ENCODE results near the gene OR2K2. TPM values are rescaled to one million over a fixed set of nuclear protein-coding genes. Genes with fewer than 3 reads are reported as not detected.

The OR2K2 gene
- total RNA-seq (2013; cell fraction: nucleolus; rRNA removed): not detected in 2 replicates
- not detected in 2 replicates for total RNA-seq (2014; rRNA removed)
- not detected in 2 replicates for total RNA-seq (2014; rRNA removed; fragmentation: Illumina TruSeq; extraction: Trizol)
- total RNA-seq (2021): not detected in 2 replicates
- not detected for polyA plus RNA-seq (2011; ENCODE audit: low read depth)
- 0.12 TPM in 1 of 2 replicates, not detected in the other for polyA plus RNA-seq (2011; rRNA removed)
- polyA plus RNA-seq (2011; cell fraction: cytosol; rRNA removed): 0.04 TPM in 1 of 2 replicates, not detected in the other
- 0.22 TPM in 2 replicates for polyA plus RNA-seq (2011; cell fraction: nucleus; rRNA removed)
- polyA plus RNA-seq (2012): 0.11 TPM in 1 of 2 replicates, not detected in the other
- not detected in 2 replicates for polyA plus RNA-seq (2014; fragmentation: Illumina TruSeq; extraction: Trizol)
- not detected for polyA plus RNA-seq (2014; fragmentation: Nextera tagmentation; extraction: Ambion mirVana)
- not detected in 2 replicates for polyA plus RNA-seq (2014; rRNA removed)
- not detected for polyA plus RNA-seq (2016; fragmentation: Nextera tagmentation; extraction: Ambion mirVana)
- 0.26 and 0.29 TPM in 2 replicates for polyA minus RNA-seq (2011; rRNA and poly(A)+ RNA removed)
- polyA minus RNA-seq (2011; cell fraction: cytosol; rRNA and poly(A)+ RNA removed): not detected in 2 replicates
- polyA minus RNA-seq (2011; cell fraction: nucleus; rRNA and poly(A)+ RNA removed): 0.60 and 1.1 TPM in 2 replicates
- Bru-seq, nascent RNA: percentile 36 among the genes with signal in this experiment
- percentile 44 among the genes with signal in this experiment for BruChase-seq, experiment 1, labeled RNA remaining after a 6-hour chase
- BruChase-seq, experiment 2, labeled RNA remaining after a 2-hour chase: percentile 52 among the genes with signal in this experiment
- long read RNA-seq, experiment 1: 0 reads
- long read RNA-seq, experiment 2: 0 reads

- TF ChIP-seq SMAD1 (IDR thresholded peaks at IDR 0.05; ENCODE audit: low read depth, partially characterized antibody): no peak
- TF ChIP-seq NR2C2 (IDR thresholded peaks at IDR 0.05; ENCODE audit: borderline replicate concordance, control insufficient read depth, insufficient read length, low read depth): no peak
- no peak for TF ChIP-seq NFIC (IDR thresholded peaks at IDR 0.05; ENCODE audit: low read depth, low read length)
- no peak for TF ChIP-seq STAT3 (IDR thresholded peaks at IDR 0.05; ENCODE audit: low read depth, low read length)
- TF ChIP-seq CREM (IDR thresholded peaks at IDR 0.05; ENCODE audit: low read depth): no peak
- no peak for TF ChIP-seq CHD1 (IDR thresholded peaks at IDR 0.05; ENCODE audit: low read depth, low read length)
- no peak for TF ChIP-seq PAX5 (IDR thresholded peaks at IDR 0.05; ENCODE audit: borderline replicate concordance, low read depth, low read length)
- no peak for TF ChIP-seq CHD4 (IDR thresholded peaks at IDR 0.05)
- no peak for TF ChIP-seq BCL3 (IDR thresholded peaks at IDR 0.05; ENCODE audit: borderline replicate concordance, insufficient read depth, low read depth, low read length, poor library complexity, severe bottlenecking)
- TF ChIP-seq LARP7 (IDR thresholded peaks at IDR 0.05): no peak
- TF ChIP-seq POLR2AphosphoS5 (IDR thresholded peaks at IDR 0.05; ENCODE audit: low read length): no peak
- TF ChIP-seq TARDBP (IDR thresholded peaks at IDR 0.05; ENCODE audit: borderline replicate concordance): no peak
- TF ChIP-seq MEF2B (IDR thresholded peaks at IDR 0.05; ENCODE audit: partially characterized antibody, poor library complexity, severe bottlenecking): no peak
- TF ChIP-seq, protein P1, sequence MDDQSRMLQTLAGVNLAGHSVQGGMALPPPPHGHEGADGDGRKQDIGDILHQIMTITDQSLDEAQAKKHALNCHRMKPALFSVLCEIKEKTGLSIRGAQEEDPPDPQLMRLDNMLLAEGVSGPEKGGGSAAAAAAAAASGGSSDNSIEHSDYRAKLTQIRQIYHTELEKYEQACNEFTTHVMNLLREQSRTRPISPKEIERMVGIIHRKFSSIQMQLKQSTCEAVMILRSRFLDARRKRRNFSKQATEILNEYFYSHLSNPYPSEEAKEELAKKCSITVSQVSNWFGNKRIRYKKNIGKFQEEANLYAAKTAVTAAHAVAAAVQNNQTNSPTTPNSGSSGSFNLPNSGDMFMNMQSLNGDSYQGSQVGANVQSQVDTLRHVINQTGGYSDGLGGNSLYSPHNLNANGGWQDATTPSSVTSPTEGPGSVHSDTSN (IDR thresholded peaks at IDR 0.05; ENCODE audit: insufficient replicate concordance, low read depth, low read length): no peak
- no peak for TF ChIP-seq NBN (IDR thresholded peaks at IDR 0.05)
- TF ChIP-seq YY1 (IDR thresholded peaks at IDR 0.05; ENCODE audit: low read depth, low read length): no peak
- TF ChIP-seq, protein P2, sequence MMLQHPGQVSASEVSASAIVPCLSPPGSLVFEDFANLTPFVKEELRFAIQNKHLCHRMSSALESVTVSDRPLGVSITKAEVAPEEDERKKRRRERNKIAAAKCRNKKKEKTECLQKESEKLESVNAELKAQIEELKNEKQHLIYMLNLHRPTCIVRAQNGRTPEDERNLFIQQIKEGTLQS (IDR thresholded peaks at IDR 0.05; ENCODE audit: borderline replicate concordance, extremely low read depth, low read depth, low read length): no peak
- TF ChIP-seq PAX8 (IDR thresholded peaks at IDR 0.05): no peak
- TF ChIP-seq, protein P3, sequence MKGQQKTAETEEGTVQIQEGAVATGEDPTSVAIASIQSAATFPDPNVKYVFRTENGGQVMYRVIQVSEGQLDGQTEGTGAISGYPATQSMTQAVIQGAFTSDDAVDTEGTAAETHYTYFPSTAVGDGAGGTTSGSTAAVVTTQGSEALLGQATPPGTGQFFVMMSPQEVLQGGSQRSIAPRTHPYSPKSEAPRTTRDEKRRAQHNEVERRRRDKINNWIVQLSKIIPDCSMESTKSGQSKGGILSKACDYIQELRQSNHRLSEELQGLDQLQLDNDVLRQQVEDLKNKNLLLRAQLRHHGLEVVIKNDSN (IDR thresholded peaks at IDR 0.05; ENCODE audit: borderline replicate concordance, extremely low read length, insufficient read depth, low read depth, low read length): no peak
- no peak for TF ChIP-seq HDAC6 (IDR thresholded peaks at IDR 0.05; ENCODE audit: unreplicated experiment)
- no peak for DNase-seq (ENCODE audit: low read depth, low spot score)
- H3K27ac ChIP-seq (ENCODE audit: control insufficient read depth, insufficient read depth): no peak within 1 kb of the TSS
- no peak within 1 kb of the TSS for H3K4me3 ChIP-seq
- 56% methylated on average over 4 of the region's 4 CpGs for WGBS (ENCODE audit: insufficient coverage, insufficient replicate concordance, low lambda C conversion rate, missing lambda C conversion rate)
- no peaks in the 10 kb centered on the region for H3K27me3 ChIP-seq (replicated peaks in 1 of 2; ENCODE audit: control insufficient read depth in 2 of 2, insufficient read depth in 2 of 2, low read length in 1 of 2)
- no peaks in the 10 kb centered on the region for H3K36me3 ChIP-seq (ENCODE audit: control insufficient read depth in 2 of 2, insufficient read depth in 2 of 2, low read length in 1 of 2)
- no peak within 1 kb of the TSS for H3K4me2 ChIP-seq (ENCODE audit: control insufficient read depth, insufficient read depth)
- ChIA-PET SMC1A (ENCODE audit: uncharacterized antibody, unreplicated experiment) (interaction anchor here (0.6 kb wide), 1 partner anchor 1724 kb away, joined by 3 read pairs; no protein-coding TSS in a partner anchor), RAD21 (ENCODE audit: unreplicated experiment) (interaction anchor here (0.5 kb wide), 1 partner anchor 44 kb away, joined by 4 read pairs; no protein-coding TSS in a partner anchor), CTCF (no interaction called here), POLR2A (no interaction called here)
- H3K9ac ChIP-seq (ENCODE audit: control insufficient read depth, insufficient read depth, low read length): no peak within 1 kb of the TSS
- intact Hi-C loops (cut with micrococcal nuclease; ENCODE audit: unreplicated experiment) (no loop called here), in situ Hi-C loops (cut with MboI) (no loop called here)
- no peaks in the 10 kb centered on the region for H3K4me1 ChIP-seq (ENCODE audit: control insufficient read depth, insufficient read depth, low read length)
- H3K9me3 ChIP-seq (replicated peaks; ENCODE audit: control insufficient read depth, insufficient read depth, low read length): no peaks in the 10 kb centered on the region
- no peak for FAIRE-seq
- no peaks in the 10 kb centered on the region for H3K79me2 ChIP-seq (ENCODE audit: control insufficient read depth, insufficient read depth, low read length)
- no TSS peak for BruUV-seq (replicated peaks)
- no peak for ATAC-seq
- H4K20me1 ChIP-seq (ENCODE audit: control insufficient read depth, insufficient read depth): no peaks in the 10 kb centered on the region
- no peak within 1 kb of the TSS for H2AFZ ChIP-seq (ENCODE audit: control insufficient read depth, low read depth, low read length)
These were observed at the start of gene OR2K2 for GRCh38 chr9:111330124-111330523. OR2K2 (minus strand) TSS chr9:111330224; CDS start chr9:111328433, 1,791 bp downstream.
